Ishikawa (cell line): ENCODE measurements around the gene GPRASP1.

ENCODE experiments used
- CEBPB ChIP-seq: IDR thresholded peaks from 2 replicates; pipeline ENCODE4 v1.6.1; 2012
- CREB1 ChIP-seq: IDR thresholded peaks from 2 replicates; pipeline ENCODE4 v1.6.1; 2012; ENCODE audit warnings: low read depth
- EGR1 ChIP-seq: IDR thresholded peaks from 2 replicates; pipeline ENCODE4 v1.6.1; 2012
- EP300 ChIP-seq: IDR thresholded peaks from 2 replicates; pipeline ENCODE4 v1.6.1; 2012; ENCODE audit warnings: borderline replicate concordance
- FOXM1 ChIP-seq: IDR thresholded peaks from 2 replicates; pipeline ENCODE4 v1.6.1; 2012; ENCODE audit warnings: low read depth, borderline replicate concordance
- NFIC ChIP-seq: IDR thresholded peaks from 2 replicates; pipeline ENCODE4 v1.6.1; 2012
- RAD21 ChIP-seq: IDR thresholded peaks from 2 replicates; pipeline ENCODE4 v1.6.1; 2012; ENCODE audit warnings: low read depth
- REST ChIP-seq: IDR thresholded peaks from 2 replicates; pipeline ENCODE4 v1.6.1; 2012; ENCODE audit warnings: low read depth, mild to moderate bottlenecking
- TAF1 ChIP-seq: IDR thresholded peaks from 2 replicates; pipeline ENCODE4 v1.6.1; 2012; ENCODE audit warnings: low read depth, mild to moderate bottlenecking
- TCF12 ChIP-seq: IDR thresholded peaks from 2 replicates; pipeline ENCODE4 v1.6.1; 2012; ENCODE audit warnings: low read depth
- ZBTB7A ChIP-seq: IDR thresholded peaks from 2 replicates; pipeline ENCODE4 v1.6.1; 2012; ENCODE audit warnings: low read depth
- TF ChIP-seq, protein P1 (sequence below): IDR thresholded peaks from 2 replicates; pipeline ENCODE4 v1.6.1; 2012
- TF ChIP-seq, protein P2 (sequence below): IDR thresholded peaks from 2 replicates; pipeline ENCODE4 v1.6.1; 2012

GRCh38 chrX:102627640-102628039 is 23.6 kb upstream of the GPRASP1 start:
- TF ChIP-seq EP300, result no peak
- no peak for TF ChIP-seq CREB1
- TF ChIP-seq FOXM1, result no peak
- TF ChIP-seq CEBPB, result no peak
- TF ChIP-seq RAD21, result no peak
- TF ChIP-seq TCF12, result no peak
- no peak for TF ChIP-seq TAF1
- TF ChIP-seq REST, result no peak
- no peak for TF ChIP-seq NFIC
- TF ChIP-seq, protein P1, sequence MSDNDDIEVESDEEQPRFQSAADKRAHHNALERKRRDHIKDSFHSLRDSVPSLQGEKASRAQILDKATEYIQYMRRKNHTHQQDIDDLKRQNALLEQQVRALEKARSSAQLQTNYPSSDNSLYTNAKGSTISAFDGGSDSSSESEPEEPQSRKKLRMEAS, result no peak
- no peak for TF ChIP-seq EGR1
- no peak for TF ChIP-seq ZBTB7A
- TF ChIP-seq, protein P2, sequence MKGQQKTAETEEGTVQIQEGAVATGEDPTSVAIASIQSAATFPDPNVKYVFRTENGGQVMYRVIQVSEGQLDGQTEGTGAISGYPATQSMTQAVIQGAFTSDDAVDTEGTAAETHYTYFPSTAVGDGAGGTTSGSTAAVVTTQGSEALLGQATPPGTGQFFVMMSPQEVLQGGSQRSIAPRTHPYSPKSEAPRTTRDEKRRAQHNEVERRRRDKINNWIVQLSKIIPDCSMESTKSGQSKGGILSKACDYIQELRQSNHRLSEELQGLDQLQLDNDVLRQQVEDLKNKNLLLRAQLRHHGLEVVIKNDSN, result no peak
